Frontal cortex (tissue), 4 donors: ENCODE data around the gene RAPGEF4. TPM values are rescaled to one million over a fixed set of nuclear protein-coding genes. Genes with fewer than 3 reads are reported as not detected.
A peak's percentile ranks its signal among the peaks of the same experiment; 100 is the strongest.

ENCODE experiments used
- DNase-seq, 2 donors: peaks; one replicate each; pipeline ENCODE4 v3.0.0; 2012; ENCODE audit warnings: low spot score in 2 of 2
- FAIRE-seq: peaks from 2 replicates; lab custom pipeline; 2012; peaks lifted over from hg19 to GRCh38; lab: Jason Lieb, UNC
- total RNA-seq: library from RNA; depleted of rRNA; stranded (reverse); fragments of >200 nt; gene quantifications from one replicate; pipeline ENCODE4 v1.2.3, GENCODE V29; 2014
- donor health status: control.
- donor health status: control.
- donor health status: control.

The RAPGEF4 gene
- total RNA-seq, 1 donor from 2014 or later = 23.6 TPM

- no peak for FAIRE-seq
- DNase-seq = no peak
Observed at GRCh38 chr2:172922815-172923214, 187.2 kb downstream of the RAPGEF4 start.

DNA sequence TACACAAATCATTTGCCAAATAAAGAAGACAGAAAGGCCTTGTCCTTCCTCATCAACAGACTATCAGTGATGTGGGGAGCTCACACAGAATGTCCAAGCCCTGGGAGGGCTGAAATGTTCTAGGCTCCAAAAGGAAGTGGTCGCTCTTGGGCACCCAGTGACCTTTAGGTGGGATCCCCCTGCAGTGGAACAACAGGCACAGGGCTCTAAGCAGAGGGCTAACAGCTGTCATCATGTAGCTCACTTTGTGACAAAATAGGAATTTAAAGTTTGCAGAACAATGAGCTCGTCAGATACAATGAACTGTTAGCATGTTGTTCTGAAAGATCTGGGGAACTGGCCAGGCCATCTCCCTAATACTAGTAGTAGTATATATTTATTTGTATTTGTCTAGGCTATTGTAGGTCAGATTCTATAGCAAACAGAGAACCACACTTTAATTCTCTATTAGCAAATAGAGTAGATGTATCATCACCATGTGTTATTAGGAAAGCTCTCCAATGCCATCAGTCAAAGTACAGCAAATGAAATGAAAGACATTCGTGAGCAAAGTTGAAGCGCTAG lies 188.5 kb downstream of the RAPGEF4 start:
- no peak for FAIRE-seq
- no peak for DNase-seq

GRCh38 chr2:172925600-172925999 lies 190.0 kb downstream of the RAPGEF4 start:
- no peak for FAIRE-seq

GRCh38 chr2:172926785-172927640 lies 191.4 kb downstream of the RAPGEF4 start:
- FAIRE-seq (no peak), DNase-seq (no peak)

More at GRCh38 chr2:172925600-172925999, 190.0 kb downstream of the RAPGEF4 start:
- DNase-seq = no peak

DNA sequence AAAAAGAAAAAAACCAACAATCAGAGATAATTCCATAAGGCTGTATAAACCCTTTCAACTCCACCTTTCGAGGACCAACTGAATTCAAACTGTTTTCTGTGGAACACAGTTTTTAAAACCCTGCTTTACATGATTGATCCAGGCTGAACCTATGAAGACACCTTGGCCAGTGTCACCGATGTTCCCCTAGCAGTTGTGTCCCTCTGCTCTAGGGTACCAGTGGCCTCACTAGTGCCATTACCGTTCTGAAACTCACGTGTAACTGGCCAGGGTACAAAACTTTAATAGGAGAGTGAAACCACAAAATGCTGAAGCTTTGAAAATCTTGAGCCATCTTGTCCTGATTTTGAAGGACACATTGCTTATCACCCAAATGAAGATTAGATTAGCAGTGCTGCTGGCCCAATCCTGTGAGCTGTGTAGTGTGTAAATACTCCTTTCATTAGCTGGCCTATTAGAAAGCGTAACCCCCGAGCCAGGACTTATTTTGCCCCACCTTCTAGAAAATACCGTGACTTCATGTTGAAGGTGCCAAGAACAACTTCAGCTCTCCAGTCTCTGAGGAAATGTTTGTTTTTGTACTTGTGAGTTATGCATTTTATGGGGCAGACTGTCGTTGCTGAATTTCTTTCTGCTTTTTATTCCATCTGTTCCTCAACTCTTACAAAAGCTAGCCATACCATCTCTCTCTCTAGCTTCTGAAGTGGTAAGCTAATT lies 192.2 kb downstream of the RAPGEF4 start:
- no peak for DNase-seq
- no peak for FAIRE-seq

GRCh38 chr2:172928756-172929155 lies 193.1 kb downstream of the RAPGEF4 start:
- FAIRE-seq (no peak), DNase-seq (no peak)

- no peak for FAIRE-seq
- DNase-seq = no peak
Observed at GRCh38 chr2:172929644-172930043, 194.0 kb downstream of the RAPGEF4 start.

DNA sequence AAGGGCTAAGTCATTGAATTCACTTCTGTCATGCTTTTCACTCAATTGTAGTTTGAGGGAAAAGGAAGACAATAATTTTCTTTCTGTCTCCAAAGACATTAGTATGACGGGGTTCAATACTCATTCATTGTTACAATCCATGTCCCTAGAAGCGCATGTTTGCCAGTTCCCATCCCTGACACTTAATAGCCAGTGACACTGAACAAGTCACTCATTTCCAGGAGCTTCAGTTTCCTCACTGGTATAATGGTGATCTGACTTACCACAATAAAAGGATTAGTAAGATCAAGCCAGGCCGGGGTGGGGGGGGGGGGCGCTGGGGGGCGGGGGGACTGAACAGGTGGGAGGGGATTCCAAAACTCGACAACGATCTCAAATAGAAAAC lies 195.2 kb downstream of the RAPGEF4 start:
- no peak for FAIRE-seq

GRCh38 chr2:172931256-172931894 lies 195.7 kb downstream of the RAPGEF4 start:
- DNase-seq = no peak
- FAIRE-seq = no peak

More for the DNA sequence above, 195.2 kb downstream of the RAPGEF4 start:
- no peak for DNase-seq

DNA sequence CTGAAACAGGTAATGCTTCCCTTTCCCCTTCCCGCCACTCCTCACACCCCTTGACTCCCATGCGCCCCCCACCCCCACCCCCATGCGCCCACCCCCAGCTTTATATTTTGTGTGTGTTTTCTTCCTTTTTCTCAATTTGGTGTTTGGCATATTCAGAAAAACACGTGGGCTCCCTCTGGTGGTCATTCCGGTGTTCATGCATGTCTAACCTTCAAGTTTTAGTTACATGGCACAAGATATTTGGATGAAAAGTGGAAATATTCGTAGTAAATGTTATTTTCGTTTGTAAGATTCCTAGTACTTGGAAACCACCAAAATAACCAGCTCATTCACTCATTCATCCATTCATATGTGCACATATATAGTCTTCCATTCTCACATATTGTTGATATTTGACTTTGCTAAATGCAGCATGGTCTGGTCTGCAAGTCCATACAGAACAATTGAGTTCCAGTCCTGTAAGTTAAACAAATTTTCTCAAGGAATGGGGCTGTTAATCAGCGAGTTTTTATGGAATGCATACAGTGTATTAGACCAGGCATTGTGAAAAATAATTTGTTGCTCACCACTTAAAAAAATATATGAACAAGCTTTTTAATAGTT lies 196.4 kb downstream of the RAPGEF4 start:
- peak; percentile 43 for FAIRE-seq
- peak in 1 of 2 donors; percentile 9 for DNase-seq

DNA sequence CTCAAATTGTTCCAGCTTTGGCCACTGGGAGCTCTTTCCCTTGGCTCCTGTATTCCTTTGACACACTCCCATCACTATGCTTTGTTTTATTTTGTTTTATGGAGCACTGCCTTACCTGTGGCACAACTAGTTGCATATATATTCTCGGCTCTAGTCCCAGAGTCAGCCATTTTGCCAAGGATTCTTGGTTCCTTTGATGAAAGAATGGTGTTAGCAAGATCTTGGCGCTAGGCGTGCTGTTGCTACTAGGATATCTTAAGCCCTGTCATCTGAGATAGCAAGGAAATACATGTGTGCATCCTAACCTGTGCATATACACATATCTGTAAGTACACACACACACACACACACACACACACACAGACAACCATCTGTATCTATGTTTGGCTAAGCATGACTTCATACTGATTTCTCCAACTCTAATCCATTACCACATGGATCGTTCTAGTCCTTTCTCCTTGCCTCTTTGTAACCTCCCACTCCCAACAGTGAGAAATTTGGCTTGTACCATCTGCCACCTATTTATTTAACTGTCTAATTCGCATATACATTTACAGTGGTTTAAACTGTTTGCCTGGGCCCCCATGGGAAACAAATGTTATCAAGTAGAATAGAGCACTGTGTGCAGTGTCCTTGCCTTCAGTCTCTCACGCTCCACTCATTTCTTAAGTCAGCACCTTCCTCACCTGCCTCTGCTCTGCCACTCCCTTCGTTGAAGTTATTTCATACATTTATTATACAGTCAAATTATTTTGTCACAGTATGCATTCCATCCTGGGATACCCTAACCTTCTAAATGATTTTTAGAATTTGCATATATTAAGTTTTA lies 202.5 kb downstream of the RAPGEF4 start:
- FAIRE-seq = no peak
- DNase-seq = no peak

DNA sequence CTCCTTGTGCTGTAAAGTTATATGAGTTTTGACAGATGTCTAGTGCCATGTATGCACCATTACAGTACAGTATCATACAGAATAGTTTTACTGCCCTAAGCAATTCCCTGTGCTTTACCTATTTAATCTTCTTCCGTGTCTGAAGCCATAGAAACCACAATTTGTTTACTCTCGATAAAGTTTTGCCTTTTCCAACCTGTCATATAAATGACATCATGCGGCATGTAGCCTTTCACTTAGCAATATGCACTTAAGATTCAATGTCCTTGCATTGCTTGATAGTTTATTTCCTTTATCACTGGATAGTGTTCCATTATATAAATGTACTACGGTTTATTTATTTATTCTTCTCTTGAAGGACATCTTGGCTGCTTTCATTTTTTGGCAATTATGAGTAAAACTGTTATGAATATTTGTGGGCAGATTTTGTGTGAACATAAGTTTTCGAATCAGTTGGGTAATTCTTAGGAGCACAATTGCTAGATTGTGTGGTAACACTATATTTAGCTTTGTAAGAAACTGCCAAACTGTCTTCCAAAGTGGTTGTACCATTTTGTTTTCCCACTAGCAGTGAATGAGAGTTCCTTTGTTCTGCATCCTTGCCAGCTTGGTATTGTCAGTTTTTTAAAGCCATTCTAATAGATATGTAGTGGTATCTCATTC lies 203.2 kb downstream of the RAPGEF4 start:
- no peak for FAIRE-seq
- DNase-seq = no peak

GRCh38 chr2:172943539-172943938 lies 207.9 kb downstream of the RAPGEF4 start:
- no peak for FAIRE-seq

DNA sequence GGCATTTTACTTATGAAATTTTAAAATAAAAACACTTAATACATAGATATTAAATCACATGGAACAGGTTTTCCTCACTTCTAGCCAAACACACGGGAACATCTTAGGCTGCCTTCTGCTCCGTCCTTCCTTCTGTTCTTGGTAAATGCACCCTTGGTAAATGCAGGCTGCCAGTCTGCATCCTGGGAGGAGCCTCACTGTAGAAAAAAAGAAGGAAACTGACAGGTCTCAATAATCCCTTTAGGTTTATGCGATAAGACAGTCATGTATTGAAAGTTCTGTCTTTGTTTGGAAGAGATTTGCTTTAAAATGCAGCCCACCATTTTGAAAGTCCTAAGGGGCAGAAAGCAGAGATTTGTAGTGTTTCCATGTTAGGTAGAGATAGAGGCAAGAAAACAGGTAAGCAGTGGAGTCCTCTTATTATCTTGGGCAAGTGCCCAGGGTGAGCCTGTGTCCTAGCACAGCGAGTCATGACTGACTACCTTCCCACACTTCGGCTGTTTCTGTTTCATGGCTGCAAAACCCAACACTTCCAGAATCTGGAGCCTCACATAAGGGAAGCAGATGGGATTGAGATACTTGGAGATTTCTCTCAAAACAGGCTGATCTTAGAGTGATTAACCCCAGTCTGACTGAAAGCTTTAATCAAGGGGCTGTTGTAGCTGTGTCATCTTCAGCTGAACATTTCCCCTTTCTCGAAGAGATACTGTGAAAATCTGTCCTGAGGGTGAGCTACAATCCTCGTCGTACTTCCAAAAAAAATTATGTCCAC lies 208.6 kb downstream of the RAPGEF4 start:
- DNase-seq (no peak), FAIRE-seq (no peak)

More at GRCh38 chr2:172943539-172943938, 207.9 kb downstream of the RAPGEF4 start:
- DNase-seq = no peak

DNA sequence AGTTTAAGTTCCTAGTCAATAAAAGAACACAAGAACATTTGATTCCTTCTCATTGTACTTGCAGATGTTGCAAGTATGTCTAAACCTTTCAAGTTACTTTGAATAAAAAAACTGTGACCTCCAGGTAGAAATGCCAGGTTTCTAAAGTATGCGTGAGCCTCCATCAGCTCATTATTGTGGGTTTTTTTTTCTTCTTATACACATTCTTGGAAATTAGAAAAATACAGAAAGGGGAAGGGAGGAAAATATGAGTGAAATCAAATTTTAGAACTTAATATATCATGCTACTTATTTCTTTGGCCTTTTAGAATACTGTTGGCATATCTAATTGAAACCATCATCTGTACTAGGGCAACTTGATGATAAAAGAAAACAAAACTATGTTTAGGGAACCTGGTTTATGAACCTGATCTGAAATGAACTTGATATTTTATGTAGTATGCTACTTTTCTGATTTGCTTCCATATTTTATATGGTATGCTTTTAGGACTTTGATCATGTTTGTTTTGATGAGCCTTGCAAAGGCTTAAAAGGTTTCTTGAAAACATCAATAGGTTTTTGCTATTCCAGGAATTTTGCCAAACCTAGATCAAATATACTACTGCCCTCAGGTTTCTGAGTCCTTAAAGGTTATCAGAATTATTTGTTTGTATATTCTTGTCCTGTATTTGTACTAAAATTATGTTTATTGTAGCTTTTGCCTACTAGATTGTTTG lies 209.3 kb downstream of the RAPGEF4 start:
- DNase-seq (no peak), FAIRE-seq (no peak)

- no peak for FAIRE-seq
- no peak for DNase-seq
Observed at GRCh38 chr2:172945510-172945850, 209.8 kb downstream of the RAPGEF4 start.

DNA sequence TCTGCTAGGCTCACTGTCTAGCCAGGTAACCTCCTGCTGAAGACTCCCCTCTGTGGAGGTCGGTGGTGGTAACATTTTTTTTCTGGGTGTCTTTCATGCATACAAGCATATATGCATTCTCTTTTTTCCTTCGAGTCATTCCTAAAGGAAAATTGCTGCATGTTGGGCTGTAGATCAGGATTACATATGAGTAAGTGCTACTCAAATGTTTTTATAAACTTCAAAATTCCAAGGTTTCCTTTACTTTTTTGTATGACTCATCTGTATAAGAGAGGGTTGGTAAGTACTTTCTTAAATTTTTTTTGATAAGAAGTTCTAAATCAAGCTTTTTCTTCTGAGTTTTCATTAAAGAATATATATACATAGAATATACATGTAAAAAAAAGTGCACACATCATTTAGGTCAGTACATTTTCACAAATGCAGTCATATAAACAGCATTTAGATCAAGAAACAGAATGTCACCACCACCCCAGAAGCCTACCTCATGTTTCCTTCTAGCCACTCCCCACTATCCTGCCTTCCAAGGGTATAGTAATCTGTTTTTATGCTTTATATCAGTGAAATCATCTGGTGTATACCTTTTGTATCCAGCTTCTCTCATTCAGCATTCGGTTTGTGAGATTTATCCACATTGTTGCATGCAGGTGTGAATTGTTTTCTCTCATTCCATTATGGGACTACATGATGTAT lies 212.0 kb downstream of the RAPGEF4 start:
- DNase-seq (no peak), FAIRE-seq (no peak)
